HG03159 (cell line): ENCODE data around the gene SOX9.

ENCODE experiments used
- ATAC-seq: cut with Tn5 transposase; IDR thresholded peaks from one replicate; pipeline ENCODE4 v1.9.1; 2021; ENCODE audit warnings: mild to moderate bottlenecking, moderate library complexity; ENCODE audit not compliant: unreplicated experiment

Gene SOX9

GRCh38 chr17:72152387-72152929, 31.6 kb downstream of the SOX9 start:
- ATAC-seq = no peak

- no peak for ATAC-seq
Measured at GRCh38 chr17:72158895-72159885, 38.4 kb downstream of the SOX9 start.

GRCh38 chr17:72162569-72162968, 41.7 kb downstream of the SOX9 start:
- ATAC-seq = no peak

DNA sequence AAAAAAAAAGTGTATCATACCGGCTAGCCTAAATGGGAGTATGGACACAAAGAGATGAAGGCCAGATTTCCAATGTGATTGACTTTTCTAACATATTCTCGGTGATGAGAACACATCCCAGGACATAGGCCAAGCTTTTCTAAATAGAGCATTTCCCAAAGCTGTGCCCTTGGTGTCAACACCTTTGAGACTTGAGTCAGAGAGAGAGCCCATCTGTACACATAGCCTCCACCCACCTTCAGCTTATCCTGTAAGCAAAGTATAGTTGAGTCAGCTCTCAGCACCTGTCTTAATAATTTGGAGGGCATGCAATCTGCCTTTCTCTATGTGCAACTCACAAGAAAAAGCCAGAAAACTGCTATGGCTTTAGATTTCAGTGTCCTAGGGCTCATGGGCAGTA, 42.7 kb downstream of the SOX9 start:
- no peak for ATAC-seq

- ATAC-seq = no peak
Measured at GRCh38 chr17:72164158-72164739, 43.4 kb downstream of the SOX9 start.

- no peak for ATAC-seq
Measured at GRCh38 chr17:72165192-72165866, 44.5 kb downstream of the SOX9 start.

GRCh38 chr17:72165867-72166439, 45.1 kb downstream of the SOX9 start:
- no peak for ATAC-seq

- ATAC-seq = no peak
Measured at GRCh38 chr17:72167593-72167992, 46.8 kb downstream of the SOX9 start.

GRCh38 chr17:72169823-72170222, 49.0 kb downstream of the SOX9 start:
- ATAC-seq = no peak

- no peak for ATAC-seq
Measured at GRCh38 chr17:72171703-72172667, 51.2 kb downstream of the SOX9 start.

DNA sequence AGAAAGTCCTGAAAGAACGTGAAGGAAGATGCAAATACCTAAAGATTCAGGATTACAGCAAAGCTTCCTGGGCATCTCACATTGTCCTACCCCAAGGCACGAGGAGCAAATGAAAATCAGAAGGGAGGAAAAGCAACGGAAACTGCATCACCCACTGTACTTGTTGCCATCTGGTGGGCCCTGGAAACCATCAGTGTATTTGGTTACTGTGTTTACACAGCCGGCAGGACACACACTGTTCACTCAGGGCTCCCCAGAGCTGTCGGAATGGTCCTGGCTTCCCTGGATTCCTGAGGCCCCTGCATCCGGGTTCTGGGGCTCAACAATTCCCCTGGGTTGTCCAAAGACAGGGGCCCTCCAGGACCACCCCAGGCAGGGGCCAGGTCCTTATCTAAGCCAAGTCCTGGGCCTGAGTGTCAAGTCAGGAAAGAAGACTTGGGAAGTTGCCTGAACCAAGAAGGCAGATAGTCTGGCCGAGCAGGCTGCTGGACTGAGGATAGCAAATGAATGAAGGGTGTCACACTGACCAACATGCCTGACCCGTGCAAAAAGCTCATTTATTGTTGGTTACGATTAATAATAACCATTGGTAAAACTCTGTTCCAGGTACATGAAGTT, 52.8 kb downstream of the SOX9 start:
- ATAC-seq = no peak

- ATAC-seq = no peak
Measured at GRCh38 chr17:72175263-72175662, 54.4 kb downstream of the SOX9 start.
